ENCODE data around the gene SCN1A. TPM values are rescaled to one million over a fixed set of nuclear protein-coding genes. Genes with fewer than 3 reads are reported as not detected.

The SCN1A gene
- total RNA-seq, 1 experiment from 2014 or later: 1.6 TPM

DNA sequence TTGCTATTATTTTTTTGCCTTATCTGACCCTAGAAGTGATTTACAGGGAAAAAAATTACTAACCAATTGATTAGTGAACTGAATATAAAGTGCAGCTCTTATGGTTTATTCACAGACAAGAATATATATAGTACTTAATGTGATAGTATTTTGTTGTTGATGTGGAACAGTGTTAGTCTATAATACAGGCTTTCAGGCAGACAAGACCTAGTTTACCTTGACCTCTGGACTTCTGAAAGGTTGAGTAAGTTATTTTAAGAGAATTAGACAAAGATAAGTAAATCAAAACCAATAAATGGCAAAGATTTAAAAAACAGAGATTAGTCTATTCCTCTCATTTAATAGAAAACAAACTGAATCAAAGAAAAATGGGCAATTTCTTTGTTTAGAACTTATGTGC is 46.0 kb downstream of the SCN1A start:
- no peak for ATAC-seq
- no peaks in the 10 kb centered on the region for H3K36me3 Mint-ChIP-seq
- TF ChIP-seq MXD4 (CRISPR knock-in tag; IDR thresholded peaks at IDR 0.05; ENCODE audit: borderline replicate concordance): no peak
- TF ChIP-seq NR2C2 (CRISPR knock-in tag; IDR thresholded peaks at IDR 0.05): no peak
- TF ChIP-seq, protein P1, sequence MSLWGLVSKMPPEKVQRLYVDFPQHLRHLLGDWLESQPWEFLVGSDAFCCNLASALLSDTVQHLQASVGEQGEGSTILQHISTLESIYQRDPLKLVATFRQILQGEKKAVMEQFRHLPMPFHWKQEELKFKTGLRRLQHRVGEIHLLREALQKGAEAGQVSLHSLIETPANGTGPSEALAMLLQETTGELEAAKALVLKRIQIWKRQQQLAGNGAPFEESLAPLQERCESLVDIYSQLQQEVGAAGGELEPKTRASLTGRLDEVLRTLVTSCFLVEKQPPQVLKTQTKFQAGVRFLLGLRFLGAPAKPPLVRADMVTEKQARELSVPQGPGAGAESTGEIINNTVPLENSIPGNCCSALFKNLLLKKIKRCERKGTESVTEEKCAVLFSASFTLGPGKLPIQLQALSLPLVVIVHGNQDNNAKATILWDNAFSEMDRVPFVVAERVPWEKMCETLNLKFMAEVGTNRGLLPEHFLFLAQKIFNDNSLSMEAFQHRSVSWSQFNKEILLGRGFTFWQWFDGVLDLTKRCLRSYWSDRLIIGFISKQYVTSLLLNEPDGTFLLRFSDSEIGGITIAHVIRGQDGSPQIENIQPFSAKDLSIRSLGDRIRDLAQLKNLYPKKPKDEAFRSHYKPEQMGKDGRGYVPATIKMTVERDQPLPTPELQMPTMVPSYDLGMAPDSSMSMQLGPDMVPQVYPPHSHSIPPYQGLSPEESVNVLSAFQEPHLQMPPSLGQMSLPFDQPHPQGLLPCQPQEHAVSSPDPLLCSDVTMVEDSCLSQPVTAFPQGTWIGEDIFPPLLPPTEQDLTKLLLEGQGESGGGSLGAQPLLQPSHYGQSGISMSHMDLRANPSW (CRISPR knock-in tag; conservative IDR thresholded peaks at IDR 0.05; ENCODE audit: low read depth): no peak
- TF ChIP-seq CTCF (IDR thresholded peaks at IDR 0.05): no peak
- TF ChIP-seq SP1 (CRISPR knock-in tag; conservative IDR thresholded peaks at IDR 0.05): no peak
- no peak for TF ChIP-seq ZNF425 (CRISPR knock-in tag; conservative IDR thresholded peaks at IDR 0.05)
- no peak for TF ChIP-seq ZNF138 (CRISPR knock-in tag; conservative IDR thresholded peaks at IDR 0.05)
- no peak for TF ChIP-seq NFE2L1 (CRISPR knock-in tag; IDR thresholded peaks at IDR 0.05)
- TF ChIP-seq FOXJ3 (CRISPR knock-in tag; IDR thresholded peaks at IDR 0.05; ENCODE audit: borderline replicate concordance): no peak
- TF ChIP-seq ATF6 (CRISPR knock-in tag; IDR thresholded peaks at IDR 0.05): no peak
- TF ChIP-seq, protein P2, sequence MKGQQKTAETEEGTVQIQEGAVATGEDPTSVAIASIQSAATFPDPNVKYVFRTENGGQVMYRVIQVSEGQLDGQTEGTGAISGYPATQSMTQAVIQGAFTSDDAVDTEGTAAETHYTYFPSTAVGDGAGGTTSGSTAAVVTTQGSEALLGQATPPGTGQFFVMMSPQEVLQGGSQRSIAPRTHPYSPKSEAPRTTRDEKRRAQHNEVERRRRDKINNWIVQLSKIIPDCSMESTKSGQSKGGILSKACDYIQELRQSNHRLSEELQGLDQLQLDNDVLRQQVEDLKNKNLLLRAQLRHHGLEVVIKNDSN (CRISPR knock-in tag; IDR thresholded peaks at IDR 0.05): no peak
- TF ChIP-seq, protein P3, sequence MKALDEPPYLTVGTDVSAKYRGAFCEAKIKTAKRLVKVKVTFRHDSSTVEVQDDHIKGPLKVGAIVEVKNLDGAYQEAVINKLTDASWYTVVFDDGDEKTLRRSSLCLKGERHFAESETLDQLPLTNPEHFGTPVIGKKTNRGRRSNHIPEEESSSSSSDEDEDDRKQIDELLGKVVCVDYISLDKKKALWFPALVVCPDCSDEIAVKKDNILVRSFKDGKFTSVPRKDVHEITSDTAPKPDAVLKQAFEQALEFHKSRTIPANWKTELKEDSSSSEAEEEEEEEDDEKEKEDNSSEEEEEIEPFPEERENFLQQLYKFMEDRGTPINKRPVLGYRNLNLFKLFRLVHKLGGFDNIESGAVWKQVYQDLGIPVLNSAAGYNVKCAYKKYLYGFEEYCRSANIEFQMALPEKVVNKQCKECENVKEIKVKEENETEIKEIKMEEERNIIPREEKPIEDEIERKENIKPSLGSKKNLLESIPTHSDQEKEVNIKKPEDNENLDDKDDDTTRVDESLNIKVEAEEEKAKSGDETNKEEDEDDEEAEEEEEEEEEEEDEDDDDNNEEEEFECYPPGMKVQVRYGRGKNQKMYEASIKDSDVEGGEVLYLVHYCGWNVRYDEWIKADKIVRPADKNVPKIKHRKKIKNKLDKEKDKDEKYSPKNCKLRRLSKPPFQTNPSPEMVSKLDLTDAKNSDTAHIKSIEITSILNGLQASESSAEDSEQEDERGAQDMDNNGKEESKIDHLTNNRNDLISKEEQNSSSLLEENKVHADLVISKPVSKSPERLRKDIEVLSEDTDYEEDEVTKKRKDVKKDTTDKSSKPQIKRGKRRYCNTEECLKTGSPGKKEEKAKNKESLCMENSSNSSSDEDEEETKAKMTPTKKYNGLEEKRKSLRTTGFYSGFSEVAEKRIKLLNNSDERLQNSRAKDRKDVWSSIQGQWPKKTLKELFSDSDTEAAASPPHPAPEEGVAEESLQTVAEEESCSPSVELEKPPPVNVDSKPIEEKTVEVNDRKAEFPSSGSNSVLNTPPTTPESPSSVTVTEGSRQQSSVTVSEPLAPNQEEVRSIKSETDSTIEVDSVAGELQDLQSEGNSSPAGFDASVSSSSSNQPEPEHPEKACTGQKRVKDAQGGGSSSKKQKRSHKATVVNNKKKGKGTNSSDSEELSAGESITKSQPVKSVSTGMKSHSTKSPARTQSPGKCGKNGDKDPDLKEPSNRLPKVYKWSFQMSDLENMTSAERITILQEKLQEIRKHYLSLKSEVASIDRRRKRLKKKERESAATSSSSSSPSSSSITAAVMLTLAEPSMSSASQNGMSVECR (CRISPR knock-in tag; IDR thresholded peaks at IDR 0.05; ENCODE audit: borderline replicate concordance): no peak
- no peak for TF ChIP-seq EMX1 (CRISPR knock-in tag; IDR thresholded peaks at IDR 0.05)
- no peak for TF ChIP-seq ZNF263 (CRISPR knock-in tag; IDR thresholded peaks at IDR 0.05; ENCODE audit: low read depth)
- TF ChIP-seq ETV6 (CRISPR knock-in tag; IDR thresholded peaks at IDR 0.05): no peak
- TF ChIP-seq AFF4 (CRISPR knock-in tag; IDR thresholded peaks at IDR 0.05; ENCODE audit: borderline replicate concordance): no peak
- TF ChIP-seq RORB (CRISPR knock-in tag; IDR thresholded peaks at IDR 0.05): no peak
- no peak overlapping the region for H3K27ac Mint-ChIP-seq
- H3K9me3 Mint-ChIP-seq: no peaks in the 10 kb centered on the region
- DNase-seq (ENCODE audit: low spot score): no peak
- H3K27me3 Mint-ChIP-seq (ENCODE audit: low read depth): no peaks in the 10 kb centered on the region
- ChIA-PET POLR2A (no interaction called here), CTCF (no interaction called here)
- no peak overlapping the region for H3K4me3 Mint-ChIP-seq
- no peaks in the 10 kb centered on the region for H3K4me1 Mint-ChIP-seq

All from WTC11 (cell line).